ENCODE measurements around the gene MTFP1. TPM values are rescaled to one million over a fixed set of nuclear protein-coding genes. Genes with fewer than 3 reads are reported as not detected.
A peak's percentile ranks its signal among the peaks of the same experiment; 100 is the strongest.

The MTFP1 gene
- total and polyA plus RNA-seq, 9 of the 15 experiments (the other 6 are each of a cell fraction or from before 2014, with no cell fraction given), result 10.7 to 52.0 (median 30.1) TPM

DNA sequence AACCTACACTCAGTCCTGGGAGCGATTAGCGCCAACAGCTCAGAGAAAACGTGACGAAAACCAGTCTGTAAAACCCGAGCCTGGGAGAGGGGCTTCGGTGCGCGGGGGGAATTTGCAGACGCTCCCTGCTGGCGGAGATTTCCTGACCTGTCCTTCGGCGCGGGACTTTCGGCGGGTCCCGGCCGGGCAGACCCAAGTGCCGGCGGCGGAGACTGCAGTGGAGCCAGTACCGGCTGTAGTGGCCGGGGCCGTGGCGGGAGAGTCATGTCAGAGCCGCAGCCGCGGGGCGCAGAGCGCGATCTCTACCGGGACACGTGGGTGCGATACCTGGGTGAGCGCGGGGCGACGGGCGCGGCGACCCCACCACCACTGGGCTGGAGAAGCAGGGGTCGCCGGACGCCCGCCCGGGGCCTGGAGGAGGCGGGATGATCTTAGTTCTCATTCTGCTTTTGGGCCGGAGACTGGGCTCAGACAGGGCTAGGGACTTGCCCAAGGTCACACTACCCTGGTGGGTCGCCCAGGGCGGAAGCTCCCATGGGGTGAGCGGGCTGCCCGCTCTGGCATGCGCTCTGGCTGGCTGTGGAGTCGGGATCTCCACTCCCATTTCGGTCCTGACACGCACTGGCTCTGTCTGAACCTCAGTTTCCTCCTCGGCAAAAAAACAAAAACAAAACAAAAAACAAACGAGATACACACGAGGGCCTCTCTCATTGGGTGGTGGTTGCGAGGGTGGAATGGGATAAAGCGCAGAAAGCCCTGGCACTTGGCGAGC lies at the start of gene MTFP1 (continued):
- no peak for TF ChIP-seq PPARD (CRISPR knock-in tag; IDR thresholded peaks at IDR 0.05)
- no peak for TF ChIP-seq RFX1 (IDR thresholded peaks at IDR 0.05)
- TF ChIP-seq SIN3A (IDR thresholded peaks at IDR 0.05; ENCODE audit: borderline replicate concordance in 2 of 2, control insufficient read depth in 1 of 2, low read depth in 2 of 2, low read length in 2 of 2), result no peak
- peak; percentile 28 for TF ChIP-seq POLR2B (IDR thresholded peaks at IDR 0.05; ENCODE audit: low read depth, partially characterized antibody)
- TF ChIP-seq ZNF140 (CRISPR knock-in tag; IDR thresholded peaks at IDR 0.05), result no peak
- TF ChIP-seq PHF21A (IDR thresholded peaks at IDR 0.05; ENCODE audit: borderline replicate concordance, low read depth), result 0 out of 2 replicates have a peak, but pooled peaks have one; percentile 19
- TF ChIP-seq EP300 (IDR thresholded peaks at IDR 0.05; ENCODE audit: low read length), result no peak
- no peak for TF ChIP-seq HNRNPK (IDR thresholded peaks at IDR 0.05; ENCODE audit: low read depth, low read length, poor library complexity, severe bottlenecking)
- peak; percentile 75 for TF ChIP-seq ZNF592 (IDR thresholded peaks at IDR 0.05)
- no peak for TF ChIP-seq ZNF174 (CRISPR knock-in tag; IDR thresholded peaks at IDR 0.05)
- no peak for TF ChIP-seq MITF (IDR thresholded peaks at IDR 0.05)
- TF ChIP-seq KDM1A (IDR thresholded peaks at IDR 0.05), result no peak; a peak in 1 of 4 replicates
- peak; percentile 52; the same call in 1 of the 2 replicates for TF ChIP-seq MAX (CRISPR knock-in tag; IDR thresholded peaks at IDR 0.05)
- no peak for TF ChIP-seq FUS (optimal IDR thresholded peaks at IDR 0.05; ENCODE audit: low read depth, low read length)
- TF ChIP-seq, protein P1, sequence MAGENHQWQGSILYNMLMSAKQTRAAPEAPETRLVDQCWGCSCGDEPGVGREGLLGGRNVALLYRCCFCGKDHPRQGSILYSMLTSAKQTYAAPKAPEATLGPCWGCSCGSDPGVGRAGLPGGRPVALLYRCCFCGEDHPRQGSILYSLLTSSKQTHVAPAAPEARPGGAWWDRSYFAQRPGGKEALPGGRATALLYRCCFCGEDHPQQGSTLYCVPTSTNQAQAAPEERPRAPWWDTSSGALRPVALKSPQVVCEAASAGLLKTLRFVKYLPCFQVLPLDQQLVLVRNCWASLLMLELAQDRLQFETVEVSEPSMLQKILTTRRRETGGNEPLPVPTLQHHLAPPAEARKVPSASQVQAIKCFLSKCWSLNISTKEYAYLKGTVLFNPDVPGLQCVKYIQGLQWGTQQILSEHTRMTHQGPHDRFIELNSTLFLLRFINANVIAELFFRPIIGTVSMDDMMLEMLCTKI (IDR thresholded peaks at IDR 0.05; ENCODE audit: partially characterized antibody), result no peak
- no peak for TF ChIP-seq ARNT (IDR thresholded peaks at IDR 0.05)
- no peak for TF ChIP-seq COPS2 (conservative IDR thresholded peaks at IDR 0.05)
- 0 out of 2 replicates have a peak, but pooled peaks have one; percentile 18 for TF ChIP-seq KAT7 (CRISPR knock-in tag; IDR thresholded peaks at IDR 0.05; ENCODE audit: borderline replicate concordance)
- no peak for TF ChIP-seq ZNF699 (CRISPR knock-in tag; IDR thresholded peaks at IDR 0.05; ENCODE audit: insufficient replicate concordance)
- no peak for TF ChIP-seq ZNF668 (CRISPR knock-in tag; IDR thresholded peaks at IDR 0.05)
- TF ChIP-seq SNRNP70 (optimal IDR thresholded peaks at IDR 0.05; ENCODE audit: low read depth, low read length), result no peak
